A375 (cell line): Measurements from ENCODE around the gene ELOVL6. TPM values are rescaled to one million over a fixed set of nuclear protein-coding genes. Genes with fewer than 3 reads are reported as not detected.

Source experiments
- total RNA-seq: library from RNA; depleted of rRNA; stranded (reverse); fragments of >200 nt; shearing (Covaris generic); gene quantifications from 2 replicates; pipeline ENCODE4 v1.2.3, GENCODE V29; 2014; rRNA removed

Gene ELOVL6, protein sequence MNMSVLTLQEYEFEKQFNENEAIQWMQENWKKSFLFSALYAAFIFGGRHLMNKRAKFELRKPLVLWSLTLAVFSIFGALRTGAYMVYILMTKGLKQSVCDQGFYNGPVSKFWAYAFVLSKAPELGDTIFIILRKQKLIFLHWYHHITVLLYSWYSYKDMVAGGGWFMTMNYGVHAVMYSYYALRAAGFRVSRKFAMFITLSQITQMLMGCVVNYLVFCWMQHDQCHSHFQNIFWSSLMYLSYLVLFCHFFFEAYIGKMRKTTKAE
- total RNA-seq: 11.0 and 50.2 TPM in 2 replicates

DNA sequence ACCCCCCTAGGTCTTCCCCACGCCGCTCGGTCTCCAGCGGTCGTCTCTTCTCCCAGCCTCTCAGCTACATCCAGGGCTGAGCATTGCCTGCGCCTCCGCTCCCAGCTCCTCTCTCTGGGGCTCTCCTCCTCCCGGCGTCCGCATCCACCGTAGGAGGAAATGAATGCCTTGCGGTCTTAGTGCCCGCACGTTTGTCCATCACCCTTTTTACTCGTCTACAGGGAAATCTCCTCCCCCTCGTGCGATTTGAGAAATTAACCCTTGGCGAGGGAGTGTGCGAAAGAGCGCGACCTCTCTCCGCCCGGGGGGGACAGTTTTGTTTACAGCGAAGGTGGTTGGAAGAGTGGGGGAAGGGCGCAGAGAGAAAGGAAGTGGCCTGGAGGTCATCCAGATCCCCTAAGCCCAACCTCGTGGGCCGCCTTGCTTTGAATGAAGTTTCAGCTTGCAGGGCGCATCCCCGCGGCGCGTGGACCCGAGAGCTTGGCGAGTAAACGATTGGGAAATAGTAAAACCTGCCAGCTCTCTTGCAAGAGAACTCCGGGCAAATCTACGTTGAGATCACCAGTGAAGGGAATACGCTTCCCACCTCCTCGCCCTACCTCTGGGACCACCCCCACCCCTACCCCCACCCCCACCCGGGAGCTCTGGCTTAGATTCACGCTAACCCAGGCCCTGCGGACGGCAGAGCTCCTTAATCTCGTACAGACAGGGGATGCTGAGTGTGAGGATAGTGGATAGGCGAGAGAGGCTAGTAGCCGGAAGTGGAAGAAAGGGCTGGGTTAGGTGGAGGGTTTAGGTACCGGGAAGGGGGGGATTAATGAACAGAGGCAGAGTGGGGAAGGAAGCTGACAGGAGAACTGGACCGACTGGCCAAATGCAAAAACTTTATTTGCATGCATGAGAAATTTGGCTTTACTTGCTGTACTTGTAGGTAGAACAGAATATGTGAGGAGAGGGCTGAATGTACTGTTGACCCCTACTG, at the start of gene ELOVL6:
Gene ELOVL6 (minus strand): TSS at position 181 of the 982 bp plus-strand sequence. CDS start 280 bp downstream, outside the sequence.

